T-helper 17 cell (primary cell): ENCODE results near the gene PDX1. TPM values are rescaled to one million over a fixed set of nuclear protein-coding genes. Genes with fewer than 3 reads are reported as not detected.

Experiments used
- ATAC-seq: fragments of 150-1000 bp; cut with Tn5 transposase; 2 replicates; pipeline ENCODE4 v1.10.0; 2021; ENCODE audit warnings: mild to moderate bottlenecking, moderate library complexity
- DNase-seq, 3 donors: peaks; one replicate each; pipeline versions ENCODE4 v3.0.0 to v3.0.0-alpha.2; 2020 to 2021
- H3K9me3 ChIP-seq: one replicate; pipeline ENCODE4 v1.7.0; 2013; ENCODE audit warnings: low read length, mild to moderate bottlenecking; ENCODE audit not compliant: control insufficient read depth, poor library complexity, severe bottlenecking
- H3K27ac Mint-ChIP-seq: one replicate; pipeline ENCODE4 v1.8.0; 2022; ENCODE audit warnings: mild to moderate bottlenecking, moderate library complexity, mixed read lengths
- H3K27me3 Mint-ChIP-seq: one replicate; pipeline ENCODE4 v1.8.0; 2022; ENCODE audit warnings: mixed read lengths
- H3K36me3 Mint-ChIP-seq: one replicate; pipeline ENCODE4 v1.8.0; 2022; ENCODE audit warnings: low read depth, mixed read lengths
- H3K4me1 Mint-ChIP-seq: one replicate; pipeline ENCODE4 v1.8.0; 2022; ENCODE audit warnings: mild to moderate bottlenecking, mixed read lengths
- H3K4me3 Mint-ChIP-seq: one replicate; pipeline ENCODE4 v1.8.0; 2022; ENCODE audit warnings: mild to moderate bottlenecking, moderate library complexity, mixed read lengths
- total RNA-seq, 4 donors: library from RNA in 2 of 4; stranded (reverse) in 2 of 4; gene quantifications; one replicate each; pipeline ENCODE4 v1.2.3 and lab custom pipeline; 2022 to 2026

PDX1 gene
- total RNA-seq, 2 donors from 2014 or later: not detected

DNA sequence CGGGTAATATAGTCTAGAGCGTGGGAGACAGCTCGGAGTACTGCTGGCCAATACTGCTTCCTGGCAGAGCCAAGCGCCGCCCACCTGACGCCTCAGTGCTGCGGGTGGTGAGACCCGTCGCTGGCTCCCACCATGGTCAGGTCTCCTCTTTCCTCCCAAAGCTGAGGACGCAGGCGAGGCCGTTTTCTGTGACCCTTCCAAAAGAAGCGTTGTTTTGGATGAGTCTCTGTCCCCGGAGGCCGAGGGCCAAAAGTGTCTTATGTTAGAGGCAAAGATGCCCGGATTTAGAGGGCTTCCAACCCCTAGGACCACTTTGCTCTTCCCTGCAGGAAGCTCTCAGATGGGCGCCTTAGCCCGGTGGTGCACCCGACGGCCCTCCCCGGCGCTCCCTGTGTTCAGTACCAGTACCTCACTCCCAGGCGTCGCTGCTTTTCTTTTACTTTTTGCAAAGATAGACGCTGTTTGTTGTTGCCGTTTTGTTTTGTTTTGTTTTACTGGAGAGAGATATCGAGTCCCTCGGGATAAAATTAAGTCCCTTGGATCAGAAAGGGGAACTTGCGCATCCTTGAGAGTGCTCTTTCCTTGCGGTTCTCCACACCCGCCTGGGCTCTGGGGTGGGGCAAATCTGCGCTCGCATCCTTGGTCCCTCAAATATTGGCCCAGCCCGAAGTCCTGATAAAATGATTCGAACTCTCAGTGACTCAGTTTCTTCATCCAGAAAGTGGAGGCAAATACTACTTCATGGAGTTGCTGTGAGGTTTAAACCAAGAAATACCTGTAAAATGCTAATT is 7.0 kb downstream of the PDX1 start:
- ATAC-seq (no peak), DNase-seq (no peak)
- Mint-ChIP-seq H3K27ac (no peak overlapping the region), H3K4me1 (peaks cover 22% of the 10 kb centered on the region), H3K4me3 (peak overlapping the region; percentile 37), H3K27me3 (peaks cover 93% of the 10 kb centered on the region), H3K36me3 (peaks cover 5% of the 10 kb centered on the region)
- H3K9me3 ChIP-seq: no peaks in the 10 kb centered on the region

- peaks cover 91% of the 10 kb centered on the region for H3K27me3 Mint-ChIP-seq
Measured at GRCh38 chr13:27927444-27928352, 7.9 kb downstream of the PDX1 start.

GRCh38 chr13:27928353-27928804 is 8.6 kb downstream of the PDX1 start:
- H3K27me3 Mint-ChIP-seq: peaks cover 87% of the 10 kb centered on the region
- ATAC-seq (no peak), DNase-seq (no peak)
- peaks cover 22% of the 10 kb centered on the region for H3K4me1 Mint-ChIP-seq
- no peak overlapping the region for H3K4me3 Mint-ChIP-seq
- H3K27ac Mint-ChIP-seq: no peak overlapping the region
- H3K36me3 Mint-ChIP-seq: peaks cover 5% of the 10 kb centered on the region
- no peaks in the 10 kb centered on the region for H3K9me3 ChIP-seq

More at GRCh38 chr13:27927444-27928352, 7.9 kb downstream of the PDX1 start:
- Mint-ChIP-seq H3K36me3 (peaks cover 5% of the 10 kb centered on the region), H3K27ac (no peak overlapping the region), H3K4me1 (peaks cover 22% of the 10 kb centered on the region), H3K4me3 (peak overlapping the region; percentile 37)
- DNase-seq (no peak), ATAC-seq (no peak)
- no peaks in the 10 kb centered on the region for H3K9me3 ChIP-seq

DNA sequence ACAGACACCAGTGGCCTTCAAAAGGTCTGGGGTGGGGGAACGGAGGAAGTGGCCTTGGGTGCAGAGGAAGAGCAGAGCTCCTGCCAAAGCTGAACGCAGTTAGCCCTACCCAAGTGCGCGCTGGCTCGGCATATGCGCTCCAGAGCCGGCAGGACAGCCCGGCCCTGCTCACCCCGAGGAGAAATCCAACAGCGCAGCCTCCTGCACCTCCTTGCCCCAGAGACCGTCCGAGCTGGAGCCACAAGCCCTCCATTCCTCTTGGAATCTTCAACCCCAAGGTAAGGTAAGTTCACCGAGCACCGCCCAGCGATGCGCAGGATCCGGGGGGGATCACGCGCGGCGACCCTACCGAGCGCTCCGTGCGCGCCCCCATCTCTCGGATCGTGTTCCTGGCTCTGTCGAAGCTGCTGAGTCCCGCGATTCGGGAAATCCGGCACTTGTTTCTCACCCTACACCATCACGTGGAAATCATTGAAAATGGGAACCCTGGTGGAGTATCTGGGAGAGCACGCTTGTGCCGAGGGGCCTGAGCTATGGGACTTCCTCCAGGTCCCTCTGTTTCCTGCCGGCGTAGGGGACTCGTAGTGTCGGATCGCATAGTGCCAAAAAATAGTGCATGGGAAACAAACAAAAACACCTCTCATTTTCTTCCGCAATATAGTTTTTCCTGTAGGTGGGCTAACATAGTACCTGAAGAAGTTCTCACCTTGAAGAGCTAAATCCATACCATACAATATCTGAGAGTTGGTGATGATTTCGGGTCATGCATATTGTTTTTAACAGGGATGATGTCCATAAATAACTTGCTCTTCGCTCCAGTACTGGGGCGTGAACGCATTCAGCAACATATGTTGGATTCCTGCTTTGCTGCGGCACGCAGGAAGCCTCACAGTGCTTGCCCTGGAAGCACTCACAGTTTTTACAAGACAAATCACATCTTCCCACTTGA is 9.3 kb downstream of the PDX1 start:
- peaks cover 86% of the 10 kb centered on the region for H3K27me3 Mint-ChIP-seq
- peaks cover 19% of the 10 kb centered on the region for H3K4me1 Mint-ChIP-seq
- H3K36me3 Mint-ChIP-seq: peaks cover 5% of the 10 kb centered on the region
- no peak overlapping the region for H3K27ac Mint-ChIP-seq
- no peak for DNase-seq
- H3K9me3 ChIP-seq: no peaks in the 10 kb centered on the region
- H3K4me3 Mint-ChIP-seq: no peak overlapping the region
- ATAC-seq: no peak

DNA sequence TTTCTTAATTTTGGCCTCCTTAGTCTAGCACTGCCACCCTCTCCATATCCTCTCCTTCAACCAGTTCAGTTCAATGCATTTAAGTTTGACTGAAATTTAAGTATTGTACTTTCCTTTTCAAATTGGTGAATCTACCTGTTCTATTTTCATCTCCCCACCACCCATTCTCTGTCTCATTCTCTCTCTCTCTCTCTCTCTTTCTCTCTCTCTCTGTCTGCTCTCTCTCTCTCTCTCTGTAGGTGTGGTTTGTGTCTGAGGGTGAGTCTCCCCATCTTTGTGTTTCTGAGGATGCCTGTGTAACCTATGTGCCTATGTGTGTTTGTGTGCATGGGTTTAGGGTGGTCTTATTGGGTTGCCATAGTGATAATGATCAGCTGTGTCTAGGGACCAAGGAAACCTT is 10.1 kb downstream of the PDX1 start:
- DNase-seq: no peak
- no peaks in the 10 kb centered on the region for H3K9me3 ChIP-seq
- Mint-ChIP-seq H3K27me3 (peaks cover 82% of the 10 kb centered on the region), H3K4me3 (no peak overlapping the region), H3K27ac (no peak overlapping the region), H3K4me1 (peaks cover 19% of the 10 kb centered on the region), H3K36me3 (peaks cover 5% of the 10 kb centered on the region)
- ATAC-seq: no peak

- Mint-ChIP-seq H3K4me3 (no peak overlapping the region), H3K27me3 (peaks cover 53% of the 10 kb centered on the region), H3K27ac (no peak overlapping the region), H3K4me1 (peaks cover under 1% of the 10 kb centered on the region), H3K36me3 (peaks cover under 1% of the 10 kb centered on the region)
- no peaks in the 10 kb centered on the region for H3K9me3 ChIP-seq
- no peak for DNase-seq
- ATAC-seq: no peak
Measured at GRCh38 chr13:27933118-27933517, 13.3 kb downstream of the PDX1 start.

DNA sequence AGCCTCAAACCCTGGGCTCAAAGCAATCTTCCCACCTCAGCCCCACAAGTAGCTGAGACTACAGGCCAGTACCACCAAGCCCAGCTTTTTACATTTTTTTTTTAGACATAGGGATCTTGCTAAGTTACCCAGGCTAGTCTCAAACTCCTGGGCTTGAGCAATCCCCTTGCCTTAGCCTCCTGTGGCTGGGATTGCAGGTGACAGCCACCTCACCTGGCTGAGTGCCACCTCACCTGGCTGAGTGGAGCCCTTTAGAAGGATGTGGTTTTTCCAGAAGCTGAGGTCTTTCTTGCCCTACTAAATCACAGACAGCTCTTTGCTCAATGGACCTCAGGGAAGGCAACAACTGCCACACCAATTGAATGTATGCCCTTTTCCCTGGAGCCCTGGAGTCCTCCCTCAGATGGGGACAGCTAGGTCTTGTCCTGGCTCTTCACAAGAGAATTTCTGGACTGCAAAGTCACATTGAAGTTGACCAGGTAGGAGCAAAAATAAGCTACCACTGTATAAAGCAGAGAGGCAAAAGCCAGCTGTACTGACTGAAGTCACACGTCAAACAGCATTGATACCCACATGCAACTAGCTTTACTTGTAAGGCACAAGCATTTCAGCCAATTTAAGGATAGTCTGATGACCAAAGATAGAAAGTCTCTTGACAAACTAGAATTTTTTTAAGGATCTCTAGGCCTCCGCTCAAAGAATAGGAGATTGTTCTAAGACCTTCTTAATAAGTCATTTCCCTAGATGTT is 14.0 kb downstream of the PDX1 start:
- Mint-ChIP-seq H3K27ac (no peak overlapping the region), H3K27me3 (peaks cover 46% of the 10 kb centered on the region), H3K4me3 (no peak overlapping the region), H3K36me3 (no peaks in the 10 kb centered on the region), H3K4me1 (no peaks in the 10 kb centered on the region)
- H3K9me3 ChIP-seq: no peaks in the 10 kb centered on the region
- no peak for ATAC-seq
- DNase-seq: no peak

DNA sequence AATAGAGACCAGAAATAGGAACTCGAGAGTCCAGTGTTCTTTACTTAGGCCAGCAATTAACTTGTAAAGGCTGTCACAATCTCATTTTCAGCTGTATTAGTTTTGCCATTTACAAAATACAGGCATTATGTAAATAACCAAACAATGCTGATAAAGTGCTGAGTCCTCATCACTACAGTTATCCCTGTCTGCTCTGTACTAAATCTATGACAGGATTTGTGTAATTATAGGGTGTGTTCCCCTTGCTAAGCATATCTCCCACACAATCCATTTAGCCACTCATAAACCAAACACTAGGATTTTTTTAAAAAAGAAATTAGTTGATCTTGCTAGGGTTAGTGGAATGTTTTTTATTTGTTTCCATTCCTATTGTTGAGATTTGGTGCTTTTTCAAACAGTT is 23.2 kb downstream of the PDX1 start:
- Mint-ChIP-seq H3K4me3 (no peak overlapping the region), H3K27me3 (peaks cover 37% of the 10 kb centered on the region), H3K36me3 (peaks cover 3% of the 10 kb centered on the region), H3K27ac (no peak overlapping the region), H3K4me1 (no peaks in the 10 kb centered on the region)
- no peaks in the 10 kb centered on the region for H3K9me3 ChIP-seq
- DNase-seq: no peak
- ATAC-seq: no peak

- no peaks in the 10 kb centered on the region for H3K9me3 ChIP-seq
- H3K4me3 Mint-ChIP-seq: peak overlapping the region; percentile 83
- H3K4me1 Mint-ChIP-seq: peaks cover 10% of the 10 kb centered on the region
- H3K27me3 Mint-ChIP-seq: peaks cover 53% of the 10 kb centered on the region
- DNase-seq (no peak), ATAC-seq (no peak)
- no peak overlapping the region for H3K27ac Mint-ChIP-seq
- H3K36me3 Mint-ChIP-seq: peaks cover 3% of the 10 kb centered on the region
Measured at GRCh38 chr13:27952876-27953675, 33.3 kb downstream of the PDX1 start.

DNA sequence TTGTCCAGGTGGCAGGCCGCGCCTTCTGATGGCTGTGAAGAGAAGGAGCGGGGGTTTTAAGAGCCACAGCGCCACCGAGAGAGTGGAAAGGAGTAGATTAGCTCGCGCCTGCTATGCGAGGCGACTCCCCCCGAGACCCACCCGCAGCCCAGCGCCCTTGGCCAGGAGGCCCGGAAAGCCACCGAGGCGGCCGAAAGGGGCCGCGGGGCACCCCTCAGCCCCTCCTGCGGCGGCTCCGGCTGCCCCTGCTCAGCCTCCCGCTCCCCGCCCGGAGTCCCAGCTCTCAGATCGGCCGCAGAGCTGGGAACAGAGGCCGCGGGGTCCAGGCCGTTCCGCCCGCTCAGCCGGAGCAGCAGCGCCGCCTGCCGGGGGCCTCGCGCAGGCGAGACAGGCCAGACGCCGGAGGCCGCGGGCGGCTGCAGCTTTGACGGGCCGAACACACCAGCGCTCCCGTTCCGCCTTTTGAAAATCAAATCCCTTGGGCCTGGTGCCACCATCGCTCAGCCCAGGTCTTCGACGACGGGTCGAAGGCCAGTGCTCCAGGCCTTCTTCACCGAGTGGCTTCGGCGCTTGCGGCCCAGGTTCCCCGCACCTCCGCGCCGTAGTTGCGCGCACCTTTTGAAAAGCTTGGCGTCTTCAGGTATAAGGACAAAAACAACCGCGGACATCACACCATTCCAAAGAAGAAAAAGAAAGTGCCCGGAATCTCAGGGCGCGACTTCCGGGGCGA is 34.0 kb downstream of the PDX1 start:
- H3K27me3 Mint-ChIP-seq: peaks cover 57% of the 10 kb centered on the region
- H3K4me3 Mint-ChIP-seq: peak overlapping the region; percentile 84
- ATAC-seq (peak; percentile 86), DNase-seq (peak; percentile 32 to 52 (median 50))
- peaks cover 3% of the 10 kb centered on the region for H3K36me3 Mint-ChIP-seq
- no peak overlapping the region for H3K27ac Mint-ChIP-seq
- peaks cover 10% of the 10 kb centered on the region for H3K4me1 Mint-ChIP-seq
- H3K9me3 ChIP-seq: no peaks in the 10 kb centered on the region

DNA sequence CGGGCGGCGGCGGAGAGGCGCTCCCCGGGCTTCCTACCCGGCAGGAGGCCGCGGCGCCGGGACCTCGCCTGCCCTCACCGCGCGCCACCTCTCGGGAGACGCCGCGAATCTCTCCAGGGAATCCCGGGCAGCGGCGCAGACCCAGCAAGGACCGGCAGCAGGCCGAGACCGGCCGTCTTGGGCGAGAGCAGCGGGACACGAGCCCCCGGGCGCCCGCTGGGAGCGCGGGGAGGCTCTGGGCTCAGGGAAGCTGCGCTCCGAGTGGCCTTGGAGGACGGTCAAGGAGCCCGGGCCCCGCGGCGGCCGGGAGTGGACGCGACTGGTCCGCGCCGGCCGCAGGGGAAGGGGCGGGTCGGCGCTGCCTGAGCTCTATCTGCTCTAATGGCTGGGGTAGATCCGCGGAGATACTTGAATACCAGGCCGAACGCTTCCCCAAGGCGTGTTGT is 34.6 kb downstream of the PDX1 start:
- ATAC-seq (peak; percentile 42), DNase-seq (no peak)
- H3K27ac Mint-ChIP-seq: no peak overlapping the region
- H3K9me3 ChIP-seq: no peaks in the 10 kb centered on the region
- peaks cover 60% of the 10 kb centered on the region for H3K27me3 Mint-ChIP-seq
- peaks cover 3% of the 10 kb centered on the region for H3K36me3 Mint-ChIP-seq
- H3K4me1 Mint-ChIP-seq: peaks cover 10% of the 10 kb centered on the region
- peak overlapping the region; percentile 84 for H3K4me3 Mint-ChIP-seq
